ENCODE results near the gene TMEM131.

TMEM131 gene

DNA sequence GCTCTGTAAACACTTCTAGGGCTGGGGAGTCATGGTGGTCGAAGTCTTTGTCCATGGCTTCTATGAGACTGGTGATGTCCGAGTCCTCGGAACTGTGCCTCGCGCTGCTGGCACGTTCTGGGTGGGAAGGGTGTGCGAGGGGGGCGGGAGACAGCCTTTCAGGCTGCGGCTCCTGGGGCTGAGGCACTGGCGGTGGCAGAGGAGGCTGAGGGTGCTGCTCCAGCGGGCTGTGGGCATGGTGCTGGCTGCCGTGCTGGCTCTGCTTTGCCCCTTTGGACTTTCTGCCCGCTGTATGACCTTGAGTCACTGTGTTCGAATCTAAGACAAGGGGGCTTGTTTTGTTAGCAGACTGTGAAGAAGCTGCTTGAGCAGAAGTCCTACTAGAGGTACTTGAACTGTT, 203.3 kb downstream of the TMEM131 start:
- DNase-seq = no peak

DNA sequence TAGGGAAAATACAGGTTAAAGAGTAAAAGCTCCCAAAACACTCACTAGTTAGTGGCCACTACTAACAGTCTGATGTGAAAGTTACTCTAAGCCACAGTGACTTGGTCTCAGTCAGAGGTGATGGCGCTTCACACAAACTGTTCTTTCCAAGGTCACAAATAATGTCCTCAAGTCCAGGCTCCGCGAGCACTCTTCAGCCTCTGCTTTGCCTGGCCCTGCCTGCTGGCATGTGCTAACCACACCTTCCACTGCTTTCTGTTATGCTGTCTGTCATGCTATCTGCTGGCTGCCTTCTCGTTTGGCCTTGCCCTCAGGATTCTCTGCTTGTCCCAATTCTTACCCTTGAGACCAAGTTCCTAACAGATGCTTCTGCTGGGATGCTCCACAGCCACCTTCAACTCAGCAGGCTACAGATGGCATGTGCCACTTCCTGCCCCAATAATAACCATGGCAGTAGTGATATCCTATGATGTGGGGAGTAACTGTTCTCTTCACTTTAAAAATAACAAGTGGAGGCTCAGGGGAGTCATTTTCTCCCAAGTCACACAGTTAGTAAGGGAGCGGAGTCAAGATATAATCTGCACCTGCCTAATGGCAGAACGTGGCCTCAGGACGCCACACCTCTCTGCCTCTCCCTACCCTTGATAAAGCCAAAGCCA, 206.6 kb downstream of the TMEM131 start:
- DNase-seq = no peak

DNA sequence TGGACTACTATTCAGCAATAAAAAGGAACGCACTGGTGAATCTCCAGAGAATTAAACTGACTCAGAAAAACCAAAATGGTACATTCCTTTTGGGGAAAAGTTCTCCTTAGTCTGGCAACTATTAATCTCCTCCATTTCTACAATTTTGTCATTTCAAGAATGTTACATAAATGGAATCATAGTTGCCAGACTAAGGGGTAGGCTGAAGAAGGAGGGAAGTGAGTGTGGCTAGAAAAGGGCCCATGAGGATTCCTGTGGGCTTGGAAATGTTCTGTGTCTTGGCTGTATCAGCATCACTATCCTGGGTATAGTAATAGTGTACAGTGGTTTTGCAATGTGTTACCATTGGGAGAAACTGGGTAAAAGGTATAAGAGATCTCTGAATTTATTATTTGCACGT, 209.9 kb downstream of the TMEM131 start:
- no peak for DNase-seq

DNA sequence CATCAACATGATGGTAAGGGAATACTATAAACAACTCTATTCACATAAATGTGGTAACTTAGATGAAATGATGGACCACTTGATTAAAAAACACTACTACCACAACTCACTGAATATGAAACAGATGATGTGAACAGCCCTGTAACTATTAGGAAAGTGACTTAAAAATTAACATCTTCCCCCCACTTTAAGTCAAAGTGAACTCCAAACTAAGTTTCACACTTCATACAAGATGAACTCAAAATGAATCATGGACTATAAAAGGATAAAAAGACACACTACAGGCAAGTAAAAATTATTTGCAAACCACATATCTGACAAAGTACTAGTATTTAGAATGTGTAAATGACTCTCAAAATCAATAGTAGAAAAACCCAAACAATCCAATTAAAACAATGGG, 210.8 kb downstream of the TMEM131 start:
- no peak for DNase-seq

DNA sequence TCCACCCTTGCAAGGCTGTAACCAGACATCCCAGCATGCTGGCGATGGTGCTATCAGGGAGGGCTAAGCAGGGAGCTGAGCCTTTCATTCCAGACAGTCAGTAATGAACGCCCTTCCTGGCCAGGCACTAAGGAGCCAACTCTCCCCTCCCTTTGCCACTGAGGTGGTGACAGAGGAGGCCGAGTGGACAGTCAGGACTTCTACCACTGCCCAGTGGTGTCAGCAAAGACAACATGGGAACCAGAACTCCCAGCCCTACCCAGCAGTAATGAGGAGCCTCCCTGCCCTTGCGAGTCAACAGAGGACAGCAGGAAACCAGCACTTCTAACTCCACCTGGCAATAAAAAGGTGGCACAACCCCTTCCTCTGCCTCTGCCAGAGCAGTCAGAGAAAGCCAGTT, 213.8 kb downstream of the TMEM131 start:
- no peak for DNase-seq

DNA sequence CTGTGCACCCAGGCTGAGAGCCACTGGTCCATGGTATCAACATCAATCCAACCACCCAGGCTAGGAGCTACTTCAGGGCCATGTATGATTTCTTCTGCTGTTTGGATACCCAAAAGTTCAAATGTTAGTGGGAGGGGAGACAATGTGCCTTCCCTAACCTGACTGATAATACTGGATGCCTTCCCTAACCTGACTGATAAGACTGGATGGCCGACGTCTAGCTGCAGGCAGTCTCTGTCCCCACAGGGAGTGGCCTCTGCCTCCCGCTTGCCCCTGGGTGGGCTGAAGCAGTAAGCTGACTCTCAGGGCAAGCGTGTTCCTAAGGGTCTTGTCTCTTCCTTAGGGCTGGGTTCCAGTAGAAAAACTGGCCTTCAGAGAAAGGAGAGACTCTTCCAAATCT, 216.6 kb downstream of the TMEM131 start:
- DNase-seq = no peak

DNA sequence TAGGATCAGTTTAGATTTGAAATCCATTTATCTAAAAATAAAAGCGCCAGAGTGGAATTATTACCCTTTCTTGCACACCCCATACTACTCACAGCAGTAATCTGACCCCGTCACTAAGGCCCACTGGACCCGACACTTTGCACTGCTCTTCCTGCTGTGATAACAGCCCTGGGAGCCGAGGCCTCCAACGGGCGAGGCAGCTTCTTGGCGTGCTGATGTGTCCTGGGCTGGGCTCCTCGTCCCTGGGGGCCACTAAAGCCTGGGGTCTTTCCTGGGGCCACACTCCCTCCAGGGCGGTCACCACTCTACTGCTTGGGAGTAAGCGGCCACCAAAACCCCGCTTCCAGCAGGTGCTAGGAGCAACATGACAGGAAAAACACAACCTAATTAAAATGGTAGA, 220.7 kb downstream of the TMEM131 start:
- DNase-seq = no peak

DNA sequence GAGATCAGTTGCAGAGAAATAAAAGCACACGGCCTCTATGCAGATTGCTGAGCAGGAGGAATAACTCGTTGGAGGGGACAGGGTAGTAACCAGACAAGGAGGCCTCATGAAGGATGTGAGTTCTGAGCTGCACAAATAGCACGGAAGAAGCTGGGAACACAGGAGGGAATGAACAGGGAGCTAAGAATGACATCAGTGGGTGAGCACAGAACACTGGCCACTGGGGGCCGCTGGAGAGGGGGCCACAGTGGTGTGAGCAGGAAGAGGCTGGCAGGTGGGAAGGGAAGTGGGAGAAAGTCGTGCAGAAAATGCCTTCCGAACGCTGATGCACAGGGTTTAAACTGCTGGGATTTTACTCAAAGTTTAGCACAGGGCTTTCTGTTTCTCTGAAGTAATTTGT, 221.3 kb downstream of the TMEM131 start:
- no peak for DNase-seq

DNA sequence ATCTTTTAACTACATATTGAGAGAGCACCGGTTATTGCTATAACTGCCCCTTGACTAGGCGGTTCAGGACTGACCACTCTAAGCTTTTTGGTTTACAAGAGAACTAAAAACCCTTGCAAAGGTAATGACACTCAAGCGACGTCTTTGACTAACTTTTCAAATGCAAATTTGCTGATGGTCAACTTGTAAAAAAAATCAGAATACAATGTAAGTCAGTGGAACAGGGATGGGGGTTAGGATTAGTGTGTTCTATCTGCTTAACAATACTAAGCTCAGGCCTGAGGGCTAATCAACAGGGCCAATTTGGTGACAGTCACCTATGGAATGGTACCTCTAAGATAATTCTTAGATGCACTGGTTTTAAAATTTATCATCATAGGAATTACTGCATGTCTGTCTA, 225.3 kb downstream of the TMEM131 start:
- no peak for DNase-seq

DNA sequence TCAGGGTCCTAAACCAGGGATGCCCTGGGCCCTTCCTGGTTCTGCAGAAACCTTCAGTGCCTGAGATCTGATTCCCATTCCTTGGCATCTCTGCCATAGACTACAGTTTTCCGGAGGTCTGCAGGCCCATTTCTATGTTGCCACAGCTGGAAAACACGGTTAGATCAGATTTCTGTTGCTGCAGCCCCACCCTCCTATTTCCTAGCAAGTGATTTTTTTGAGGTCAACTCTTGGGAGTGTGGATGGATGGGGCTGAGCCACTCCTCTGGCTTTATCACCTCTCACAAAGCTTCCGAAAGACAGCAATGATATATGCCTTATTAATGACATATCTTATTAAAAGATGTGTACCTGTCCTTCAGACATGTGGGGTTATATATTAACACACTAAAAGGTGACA, 226.0 kb downstream of the TMEM131 start:
- no peak for DNase-seq

DNA sequence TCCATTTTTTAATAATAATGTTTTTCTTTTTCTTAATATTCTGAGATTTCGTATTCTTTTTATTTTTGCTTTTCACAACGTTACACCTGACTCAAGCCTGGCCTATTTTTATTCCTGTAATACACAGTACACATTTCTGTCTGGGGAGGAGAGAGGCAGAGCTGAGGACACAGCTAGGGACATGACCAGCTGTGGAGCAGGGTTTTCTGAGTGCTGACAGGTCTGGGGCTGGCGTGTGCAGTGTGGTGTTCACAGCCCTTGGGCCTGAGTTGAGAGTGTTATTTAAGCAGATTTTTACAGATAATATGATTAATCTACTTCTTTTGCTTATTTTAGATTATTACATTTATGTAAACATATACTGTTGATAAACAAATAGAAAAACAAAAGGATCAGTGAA, 226.4 kb downstream of the TMEM131 start:
- DNase-seq = no peak

DNA sequence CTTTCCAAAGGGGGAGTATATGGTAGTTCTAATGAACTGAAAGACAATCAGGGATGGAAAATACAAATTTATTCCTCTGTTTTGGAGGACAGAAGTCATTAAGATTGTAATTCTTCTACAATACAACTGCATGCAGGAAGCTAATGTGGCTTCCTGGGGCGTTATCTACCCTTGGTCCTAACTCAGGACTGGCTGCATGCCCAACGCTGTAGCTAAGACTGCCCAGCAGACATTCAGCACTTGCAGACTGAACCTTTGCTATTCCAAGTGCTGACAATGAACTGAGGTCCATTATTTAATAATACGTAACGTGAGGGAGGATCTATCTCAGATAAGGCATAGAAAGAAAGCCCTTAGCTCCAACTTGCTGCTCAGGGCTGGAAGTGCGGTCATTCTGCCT, 229.2 kb downstream of the TMEM131 start:
- no peak for DNase-seq

DNA sequence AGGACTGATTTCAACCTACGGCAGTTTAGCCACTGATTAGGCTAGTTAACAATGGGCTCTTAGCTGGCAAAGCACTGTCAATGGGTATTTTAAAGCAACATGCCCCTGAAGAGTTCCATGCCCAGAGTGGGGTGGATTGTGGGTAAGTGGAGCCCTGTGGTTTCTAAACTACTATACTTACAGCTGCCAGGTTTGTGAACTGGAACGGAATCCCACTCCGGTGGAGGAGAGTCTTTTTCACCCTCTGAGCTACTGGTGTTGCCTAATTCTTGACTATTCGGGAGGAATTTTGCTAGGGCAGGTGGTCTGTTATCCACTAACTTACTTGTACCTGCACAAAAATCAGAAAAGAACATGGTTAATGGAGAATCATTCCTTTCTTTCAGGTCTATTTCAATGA, 229.8 kb downstream of the TMEM131 start:
- no peak for DNase-seq

DNA sequence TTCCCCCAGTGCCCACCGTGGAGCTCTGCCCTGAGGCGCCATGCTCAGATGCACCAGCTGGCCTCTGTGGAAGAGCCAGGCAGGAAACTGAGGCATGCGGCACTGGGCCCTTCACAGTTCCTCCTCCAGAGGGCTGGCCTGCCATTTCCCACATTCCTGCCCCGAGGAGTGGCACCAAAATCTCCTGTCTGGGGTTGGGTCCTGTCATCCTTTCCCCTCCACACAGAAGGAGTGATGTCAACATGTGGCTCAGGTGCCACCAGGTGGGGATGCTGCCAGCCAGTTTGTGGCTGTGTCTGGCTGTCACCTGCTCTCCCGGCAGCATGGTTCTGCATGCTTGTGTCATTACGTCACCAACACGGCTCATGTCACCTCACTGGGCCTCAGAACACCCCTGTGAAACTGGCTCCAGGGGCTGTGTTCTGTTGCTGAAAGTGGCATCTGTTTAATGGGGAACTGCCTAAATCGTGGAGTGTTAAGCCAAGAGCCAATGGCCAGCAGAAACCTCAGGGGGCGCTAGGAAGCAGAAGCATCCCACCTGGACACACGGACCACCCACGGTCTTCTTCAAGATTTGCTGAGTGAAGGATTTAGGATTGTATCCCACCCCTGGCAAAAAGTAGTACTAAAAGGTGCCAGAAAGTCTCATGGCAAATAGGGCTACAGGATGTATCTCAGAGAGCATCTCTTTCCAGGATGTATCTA, 231.0 kb downstream of the TMEM131 start:
- DNase-seq = no peak

DNA sequence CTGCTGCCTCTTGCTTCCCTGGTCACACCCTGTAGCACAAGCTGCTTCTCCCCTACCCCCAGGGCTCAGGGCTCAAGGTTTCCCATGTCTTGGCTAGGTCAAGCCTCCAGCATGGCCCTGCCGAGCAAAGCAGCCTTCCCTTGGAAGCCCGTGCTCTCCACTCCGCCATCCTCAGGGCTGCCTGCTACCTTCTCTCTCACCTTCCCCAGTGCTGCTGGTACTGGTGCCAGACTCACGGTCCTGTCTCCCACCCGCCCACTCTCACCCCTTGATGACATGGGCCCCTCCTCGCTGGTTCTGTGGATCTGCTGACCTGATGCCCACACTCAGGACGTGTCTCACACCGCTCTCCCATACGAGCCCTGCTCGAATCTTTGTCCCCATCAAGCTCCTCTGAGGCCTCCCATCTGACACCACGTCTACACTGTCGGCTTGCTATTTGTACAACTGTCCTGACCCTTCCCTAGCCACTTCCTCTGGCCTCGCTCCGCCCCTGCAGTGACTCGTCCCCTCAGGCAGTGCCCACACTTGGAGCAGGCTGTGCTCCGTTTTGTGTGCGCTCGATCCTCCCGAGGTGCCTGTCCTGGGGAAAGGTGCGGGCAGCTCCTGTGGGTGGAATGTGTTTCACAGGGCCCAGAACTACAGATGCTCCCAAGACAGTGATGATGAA, 232.4 kb downstream of the TMEM131 start:
- DNase-seq = no peak

DNA sequence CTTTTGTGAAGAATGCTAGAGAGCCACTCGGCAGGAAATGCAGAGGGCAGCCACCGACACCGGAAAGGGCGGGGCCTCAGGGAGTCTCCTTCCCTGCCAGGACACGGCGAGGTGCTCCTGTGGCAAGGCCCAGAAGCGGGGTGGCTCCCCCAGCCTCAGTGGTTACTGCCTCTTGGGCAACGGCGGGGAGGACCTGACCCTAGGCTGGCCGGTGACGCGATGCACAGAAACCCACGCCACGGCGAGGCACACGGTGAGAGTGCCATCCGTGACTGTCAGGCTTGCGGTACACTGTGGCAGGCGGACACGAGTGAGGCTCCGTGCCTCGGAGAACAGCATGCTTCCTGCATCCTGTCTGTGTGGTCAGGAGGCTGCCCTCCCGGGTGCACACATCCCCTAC, 234.6 kb downstream of the TMEM131 start:
- DNase-seq = no peak

DNA sequence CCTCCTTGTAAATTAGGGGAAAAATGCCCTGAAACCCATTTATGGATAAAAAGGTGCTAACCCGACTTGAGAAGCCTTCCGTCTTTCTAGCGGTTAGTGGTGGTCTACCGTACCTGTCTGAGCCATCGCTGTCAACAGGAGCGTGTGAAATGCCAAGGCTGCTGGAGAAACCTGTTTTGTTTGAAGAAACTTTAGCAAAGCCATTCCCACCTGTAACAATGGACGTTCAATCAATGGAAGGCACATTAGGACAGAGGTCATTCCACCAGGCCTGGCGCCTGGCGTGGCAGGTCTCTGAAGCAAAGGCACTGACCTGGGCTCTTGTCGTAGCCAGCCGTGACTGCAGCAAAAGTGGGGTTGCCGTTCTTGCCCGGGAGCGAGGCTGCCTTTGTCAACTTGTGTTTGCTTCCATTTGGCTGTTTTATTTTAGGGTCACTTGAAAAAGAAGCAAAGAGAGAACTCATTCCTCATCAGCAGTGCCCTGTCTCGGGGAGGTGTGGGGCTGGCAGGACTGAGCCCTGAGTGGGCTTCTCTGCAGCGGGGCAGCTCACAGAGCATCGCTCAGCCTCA, 235.2 kb downstream of the TMEM131 start:
- DNase-seq = no peak

DNA sequence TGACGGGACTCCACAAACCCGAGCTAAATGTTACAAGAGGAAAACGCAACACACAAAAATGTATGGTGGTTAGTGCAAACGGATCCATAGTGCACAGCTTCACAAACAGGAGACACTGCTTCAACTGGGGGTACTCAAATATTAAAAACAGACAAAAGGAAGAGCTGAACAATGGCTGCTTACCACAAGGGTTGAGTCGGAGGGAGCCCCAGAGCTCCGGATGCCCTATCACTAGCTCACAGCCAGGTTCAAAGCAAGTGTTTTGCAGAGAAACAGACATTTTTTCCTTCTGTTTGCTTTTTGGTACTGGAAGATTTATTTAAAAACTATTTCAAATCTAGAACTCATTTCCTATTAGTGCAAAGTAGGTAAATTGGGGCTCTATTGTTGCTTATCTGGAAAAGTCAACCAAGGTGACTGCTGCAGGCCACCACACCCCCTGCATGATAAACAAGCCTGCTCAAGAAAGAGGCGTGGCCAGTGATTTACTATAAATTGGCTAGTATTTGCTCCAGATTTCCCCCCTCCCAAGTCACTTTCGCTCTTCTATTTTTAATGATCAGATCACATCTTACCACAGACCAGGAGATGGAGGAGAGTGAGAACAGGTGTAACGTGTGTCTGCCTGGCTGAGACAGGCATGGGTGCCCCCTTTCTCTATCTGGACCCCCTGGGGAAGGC, 235.9 kb downstream of the TMEM131 start:
- DNase-seq = no peak

DNA sequence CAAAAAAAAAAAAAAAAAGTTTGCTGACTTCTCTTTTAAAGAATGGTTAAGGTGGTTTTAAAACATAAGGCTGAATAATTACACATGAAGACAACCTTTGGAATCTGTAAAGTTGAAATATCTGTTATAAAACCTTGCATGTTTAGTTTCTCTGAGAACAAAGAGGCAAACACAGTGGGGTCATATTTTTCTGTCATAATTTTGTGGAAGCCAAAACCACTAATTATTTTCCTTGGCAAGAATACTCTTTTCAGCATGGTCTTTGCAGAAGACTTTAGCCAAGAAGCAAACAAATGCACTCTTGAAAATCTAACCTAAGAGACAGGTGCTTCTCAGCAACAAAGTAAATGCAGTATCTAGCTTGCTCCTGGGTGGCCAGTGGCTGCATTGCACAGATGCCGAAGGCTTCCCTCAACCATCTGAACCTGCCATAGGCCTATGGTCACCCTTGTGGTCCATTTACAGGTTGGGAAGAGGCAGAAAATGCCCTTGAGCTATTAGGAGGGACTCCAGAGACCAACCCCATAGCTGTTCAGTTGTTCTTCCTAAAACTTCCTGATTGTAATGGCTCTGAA, 237.5 kb downstream of the TMEM131 start:
- DNase-seq = no peak

DNA sequence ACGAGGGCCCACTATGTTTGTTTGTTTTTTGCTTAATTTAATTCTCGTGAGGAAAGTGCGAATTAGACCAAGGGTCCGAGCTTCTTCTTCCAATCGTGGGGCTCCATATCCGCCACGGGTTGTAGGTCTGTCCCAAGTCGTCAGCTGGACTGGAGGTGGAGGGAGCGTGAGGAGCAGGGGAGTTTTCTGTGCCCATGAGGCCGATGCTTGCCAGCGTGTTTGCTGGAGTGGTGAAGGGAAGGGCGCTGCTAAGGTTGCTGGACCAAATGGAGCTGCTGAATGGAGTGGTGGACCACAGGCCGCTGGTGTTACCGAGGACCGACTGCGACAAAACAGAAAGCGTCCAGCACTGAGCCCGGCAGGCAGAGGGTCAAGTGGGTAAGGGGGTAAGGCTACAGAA, 238.7 kb downstream of the TMEM131 start:
- DNase-seq = no peak

DNA sequence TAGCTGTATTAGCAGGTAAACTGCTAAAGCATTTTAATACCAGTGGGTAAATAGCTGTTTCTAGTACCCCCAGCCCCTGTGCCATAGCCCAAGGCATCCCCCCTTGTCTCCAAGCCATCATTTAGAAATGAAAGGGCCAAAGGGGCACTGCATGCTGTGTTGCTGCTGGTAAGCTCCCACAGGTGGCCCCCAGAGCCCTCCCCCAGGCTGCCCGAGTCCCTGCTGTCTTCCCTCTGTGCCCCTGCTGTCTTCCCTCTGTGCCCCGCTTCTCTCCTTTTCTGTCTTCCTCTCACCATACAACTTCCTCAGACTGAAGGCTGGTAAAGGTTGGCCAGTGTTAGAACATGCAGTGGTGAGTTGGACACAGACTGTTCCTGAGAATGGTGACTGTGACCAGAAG, 240.3 kb downstream of the TMEM131 start:
- DNase-seq = no peak

DNA sequence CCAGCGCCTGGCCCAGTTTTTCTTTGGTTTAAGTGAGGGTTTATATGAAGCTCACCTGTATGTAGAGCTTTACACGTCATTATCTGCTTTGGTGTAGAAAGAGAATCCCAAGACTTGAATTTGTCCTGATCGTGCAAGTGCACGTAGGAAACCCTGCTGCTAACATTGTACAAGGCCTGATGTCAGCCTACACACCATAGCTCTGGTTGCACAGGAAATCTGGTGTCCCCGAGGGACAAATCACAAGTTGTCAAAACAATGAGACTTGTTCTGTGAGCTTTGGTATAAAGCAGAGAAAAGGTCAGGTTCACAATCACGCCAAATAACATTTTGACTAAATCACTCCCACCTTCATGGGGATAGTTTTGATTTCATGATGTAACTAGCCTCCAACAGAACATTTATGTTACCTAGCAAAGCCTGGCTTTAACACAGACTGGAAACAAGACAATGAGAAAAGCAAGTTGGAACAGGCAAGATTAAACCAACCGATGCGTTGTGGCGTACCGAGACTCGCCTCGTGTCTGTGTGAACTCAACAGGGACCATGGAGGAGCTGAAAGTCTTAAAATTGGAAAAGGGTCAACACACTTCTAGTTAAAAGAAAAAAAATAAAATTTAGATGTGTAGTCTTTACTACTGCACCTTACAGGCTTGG, 240.9 kb downstream of the TMEM131 start:
- DNase-seq = no peak

Data from activated CD4-positive, CD25-positive, alpha-beta regulatory T cell (primary cell).